Measurements from ENCODE around the gene CCNJ.

DNA sequence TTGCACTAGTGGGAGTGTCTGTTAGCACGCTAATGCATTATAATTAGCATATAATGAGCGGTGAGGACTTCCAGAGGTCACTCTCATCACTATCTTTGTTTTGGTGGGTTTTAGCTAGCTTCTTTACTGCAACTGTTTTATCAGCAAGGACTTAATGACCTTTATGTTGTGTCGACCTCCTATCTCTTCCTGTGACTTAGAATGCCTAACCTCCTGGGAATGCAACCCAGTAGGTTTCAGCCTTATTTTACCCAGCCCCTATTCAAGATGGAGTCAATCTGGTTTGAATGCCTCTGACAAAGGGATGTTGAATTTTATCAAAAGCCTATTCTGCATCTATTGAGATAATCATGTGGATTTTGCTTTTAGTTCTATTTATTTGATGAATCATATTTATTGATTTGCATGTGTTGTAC, 64.2 kb downstream of the CCNJ start:
- TF ChIP-seq, protein P1, sequence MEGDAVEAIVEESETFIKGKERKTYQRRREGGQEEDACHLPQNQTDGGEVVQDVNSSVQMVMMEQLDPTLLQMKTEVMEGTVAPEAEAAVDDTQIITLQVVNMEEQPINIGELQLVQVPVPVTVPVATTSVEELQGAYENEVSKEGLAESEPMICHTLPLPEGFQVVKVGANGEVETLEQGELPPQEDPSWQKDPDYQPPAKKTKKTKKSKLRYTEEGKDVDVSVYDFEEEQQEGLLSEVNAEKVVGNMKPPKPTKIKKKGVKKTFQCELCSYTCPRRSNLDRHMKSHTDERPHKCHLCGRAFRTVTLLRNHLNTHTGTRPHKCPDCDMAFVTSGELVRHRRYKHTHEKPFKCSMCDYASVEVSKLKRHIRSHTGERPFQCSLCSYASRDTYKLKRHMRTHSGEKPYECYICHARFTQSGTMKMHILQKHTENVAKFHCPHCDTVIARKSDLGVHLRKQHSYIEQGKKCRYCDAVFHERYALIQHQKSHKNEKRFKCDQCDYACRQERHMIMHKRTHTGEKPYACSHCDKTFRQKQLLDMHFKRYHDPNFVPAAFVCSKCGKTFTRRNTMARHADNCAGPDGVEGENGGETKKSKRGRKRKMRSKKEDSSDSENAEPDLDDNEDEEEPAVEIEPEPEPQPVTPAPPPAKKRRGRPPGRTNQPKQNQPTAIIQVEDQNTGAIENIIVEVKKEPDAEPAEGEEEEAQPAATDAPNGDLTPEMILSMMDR (conservative IDR thresholded peaks at IDR 0.05; ENCODE audit: low read depth, low read length): no peak
- no peak for TF ChIP-seq EZH2 (IDR thresholded peaks at IDR 0.05; ENCODE audit: borderline replicate concordance, low read depth, low read length, poor library complexity, severe bottlenecking)

Data from A673 (cell line).